CD14-positive monocyte (primary cell): ENCODE results near the gene ETV1. TPM values are rescaled to one million over a fixed set of nuclear protein-coding genes. Genes with fewer than 3 reads are reported as not detected.

Experiments
- DNase-seq, 3 donors: peaks; one replicate each; pipeline ENCODE4 v3.0.0-alpha.2; 2011 to 2022
- H2AFZ ChIP-seq: 2 replicates; pipeline ENCODE4 v1.6.0; 2012; ENCODE audit warnings: mild to moderate bottlenecking, low read depth, low read length, inconsistent platforms; ENCODE audit not compliant: insufficient read depth, poor library complexity, severe bottlenecking
- H3K27ac ChIP-seq, 2 donors: 1 replicate in 1 of 2; 2 replicates in 1 of 2; pipeline ENCODE4 v1.5.1; 2012 to 2013; ENCODE audit warnings: low read length in 2 of 2, control low read depth in 1 of 2, inconsistent platforms in 1 of 2, low read depth in 1 of 2, mild to moderate bottlenecking in 1 of 2
- H3K27me3 ChIP-seq, 2 donors: one replicate each; pipeline versions ENCODE4 v1.6.0 to v1.6.1; 2011 to 2013; ENCODE audit warnings: low read length in 2 of 2; ENCODE audit not compliant: control insufficient read depth in 2 of 2, insufficient read depth in 2 of 2
- H3K36me3 ChIP-seq, 2 donors: replicated peaks in 1 of 2; 1 replicate in 1 of 2; 2 replicates in 1 of 2; pipeline versions ENCODE4 v1.5.1 to v1.6.1; 2012 to 2013; ENCODE audit warnings: low read length in 2 of 2, control low read depth in 1 of 2, inconsistent platforms in 1 of 2, mild to moderate bottlenecking in 1 of 2; ENCODE audit not compliant: insufficient read depth in 2 of 2, control insufficient read depth in 1 of 2
- H3K4me1 ChIP-seq, 2 donors: 1 replicate in 1 of 2; 2 replicates in 1 of 2; pipeline versions ENCODE4 v1.5.1 to v1.6.1; 2012 to 2013; ENCODE audit warnings: low read length in 2 of 2, control low read depth in 1 of 2, inconsistent platforms in 1 of 2, mild to moderate bottlenecking in 1 of 2, moderate library complexity in 1 of 2; ENCODE audit not compliant: insufficient read depth in 2 of 2, control insufficient read depth in 1 of 2
- H3K4me2 ChIP-seq: replicated peaks from 2 replicates; pipeline ENCODE3; 2012; ENCODE audit warnings: low read length, moderate library complexity, mild to moderate bottlenecking; ENCODE audit not compliant: poor library complexity, severe bottlenecking; ENCODE audit errors: extremely low read depth
- H3K4me3 ChIP-seq, 3 experiments: fragments of 200-600 bp in 1 of 3; sonication (generic) in 1 of 3; replicated peaks in 1 of 3; 1 replicate in 2 of 3; 2 replicates in 1 of 3; pipeline ENCODE4 v1.5.1; 2011 to 2013; ENCODE audit warnings: low read length in 3 of 3, mild to moderate bottlenecking in 3 of 3, control low read depth in 2 of 3, low read depth in 2 of 3, inconsistent platforms in 1 of 3, moderate library complexity in 1 of 3
- H3K79me2 ChIP-seq: 2 replicates; pipeline ENCODE4 v1.6.0; 2012; ENCODE audit warnings: mild to moderate bottlenecking, control low read depth, inconsistent platforms, low read length, moderate library complexity; ENCODE audit not compliant: insufficient read depth
- H3K9ac ChIP-seq: 2 replicates; pipeline ENCODE4 v1.6.0; 2017; ENCODE audit warnings: low read length, mild to moderate bottlenecking; ENCODE audit not compliant: insufficient read depth, poor library complexity, severe bottlenecking
- H3K9me3 ChIP-seq, 2 donors: replicated peaks in 1 of 2; 1 replicate in 1 of 2; 2 replicates in 1 of 2; pipeline versions ENCODE4 v1.5.1 to v1.6.1; 2012 to 2013; ENCODE audit warnings: low read length in 2 of 2, control low read depth in 1 of 2; ENCODE audit not compliant: control insufficient read depth in 1 of 2, insufficient read depth in 1 of 2
- H4K20me1 ChIP-seq: 2 replicates; pipeline ENCODE4 v1.6.0; 2012; ENCODE audit warnings: mild to moderate bottlenecking, low read length, control low read depth, moderate library complexity; ENCODE audit not compliant: insufficient read depth
- H3K27ac Mint-ChIP-seq, 7 donors: one replicate each; pipeline ENCODE4 v1.8.0; 2020; ENCODE audit warnings: mild to moderate bottlenecking in 7 of 7, mixed read lengths in 7 of 7, moderate library complexity in 6 of 7, inconsistent platforms in 2 of 7
- H3K27me3 Mint-ChIP-seq, 3 donors: one replicate each; pipeline ENCODE4 v1.8.0; 2021 to 2022; ENCODE audit warnings: low read depth in 3 of 3, mild to moderate bottlenecking in 3 of 3, mixed read lengths in 3 of 3, moderate library complexity in 3 of 3, inconsistent platforms in 1 of 3
- H3K36me3 Mint-ChIP-seq, 2 donors: one replicate each; pipeline ENCODE4 v1.8.0; 2020; ENCODE audit warnings: mixed read lengths in 2 of 2, inconsistent platforms in 1 of 2, mild to moderate bottlenecking in 1 of 2
- H3K4me1 Mint-ChIP-seq: one replicate; pipeline ENCODE4 v1.8.0; 2020; ENCODE audit warnings: mild to moderate bottlenecking, mixed read lengths
- H3K4me3 Mint-ChIP-seq, 2 donors: one replicate each; pipeline ENCODE4 v1.8.0; 2020; ENCODE audit warnings: mild to moderate bottlenecking in 2 of 2, mixed read lengths in 2 of 2, moderate library complexity in 1 of 2
- H3K9me3 Mint-ChIP-seq, 7 donors: one replicate each; pipeline ENCODE4 v1.8.0; 2020 to 2022; ENCODE audit warnings: mixed read lengths in 7 of 7, mild to moderate bottlenecking in 6 of 7, moderate library complexity in 6 of 7, inconsistent platforms in 2 of 7
- CTCF ChIP-seq: fragments of 200-600 bp; IDR thresholded peaks from one replicate; pipeline ENCODE4 v1.8.0; 2022; ENCODE audit warnings: antibody characterized with exemption, mild to moderate bottlenecking
- WGBS: methylation state at CpG from one replicate; pipeline ENCODE4 v1.1.5; 2013; ENCODE audit warnings: missing lambda C conversion rate; ENCODE audit not compliant: insufficient coverage; 5-methylcytosine and 5-hydroxymethylcytosine counted together
- intact Hi-C, 2 donors: fragments of 100-400 bp; cut with micrococcal nuclease; formaldehyde crosslinking; loops; one replicate each; pipeline versions ENCODE4 v1.15.0 to v1.15.1; 2023
- polyA plus RNA-seq, 3 donors: library from polyadenylated mRNA; depleted of rRNA in 1 of 3; unstranded in 2 of 3; stranded (reverse) in 1 of 3; fragments of 300-500 nt in 2 of 3; fragments of >200 nt in 1 of 3; fragmentation: Illumina TruSeq in 2 of 3; gene quantifications; 1 replicate in 2 of 3; 2 replicates in 1 of 3; pipeline ENCODE4 v1.2.3, GENCODE V29; 2012 to 2021

The ETV1 gene
- polyA plus RNA-seq, 3 donors = not detected

GRCh38 chr7:14021069-14021468 is 31.6 kb upstream of the ETV1 start:
- Histone ChIP-seq H3K79me2 (no peaks in the 10 kb centered on the region), H3K36me3 (no peaks in the 10 kb centered on the region), H3K27me3 (no peaks in the 10 kb centered on the region), H4K20me1 (no peaks in the 10 kb centered on the region), H3K27ac (no peak overlapping the region), H3K9me3 (no peaks in the 10 kb centered on the region), H3K4me3 (no peak overlapping the region), H3K4me1 (no peaks in the 10 kb centered on the region), H3K9ac (no peak overlapping the region), H2AFZ (no peak overlapping the region), H3K4me2 (no peak overlapping the region)
- no peak overlapping the region for H3K4me3 Mint-ChIP-seq
- intact Hi-C loops = no loop called here
- no peaks in the 10 kb centered on the region for H3K4me1 Mint-ChIP-seq
- no peak for DNase-seq
- 89% methylated on average over 2 of the region's 3 CpGs for WGBS
- H3K9me3 Mint-ChIP-seq = peaks cover 0 to 7% (median 2%) of the 10 kb centered on the region in 7 donors
- TF ChIP-seq CTCF = no peak
- no peaks in the 10 kb centered on the region for H3K36me3 Mint-ChIP-seq
- peaks cover 2 to 3% (median 2%) of the 10 kb centered on the region in 3 donors for H3K27me3 Mint-ChIP-seq
- H3K27ac Mint-ChIP-seq = no peak overlapping the region

- DNase-seq = no peak
- Histone ChIP-seq H2AFZ (no peak overlapping the region), H4K20me1 (no peaks in the 10 kb centered on the region), H3K4me3 (no peak overlapping the region), H3K79me2 (no peaks in the 10 kb centered on the region), H3K27ac (no peak overlapping the region), H3K4me2 (no peak overlapping the region), H3K36me3 (no peaks in the 10 kb centered on the region), H3K9me3 (no peaks in the 10 kb centered on the region), H3K9ac (no peak overlapping the region), H3K4me1 (no peaks in the 10 kb centered on the region), H3K27me3 (no peaks in the 10 kb centered on the region)
- no peak overlapping the region for H3K27ac Mint-ChIP-seq
- H3K27me3 Mint-ChIP-seq = peaks cover 1 to 3% (median 2%) of the 10 kb centered on the region in 3 donors
- no peak overlapping the region for H3K4me3 Mint-ChIP-seq
- no peak for TF ChIP-seq CTCF
- no CpG with 5 or more reads among the region's 2 CpGs for WGBS
- intact Hi-C loops = no loop called here
- H3K36me3 Mint-ChIP-seq = no peaks in the 10 kb centered on the region
- H3K9me3 Mint-ChIP-seq = peaks cover 0 to 4% (median 2%) of the 10 kb centered on the region in 7 donors
- H3K4me1 Mint-ChIP-seq = no peaks in the 10 kb centered on the region
Measured at GRCh38 chr7:14020339-14020900, 31.0 kb upstream of the ETV1 start.
